ENCODE results near the gene ANKRD12.
A peak's percentile ranks its signal among the peaks of the same experiment; 100 is the strongest.

Gene ANKRD12

DNA sequence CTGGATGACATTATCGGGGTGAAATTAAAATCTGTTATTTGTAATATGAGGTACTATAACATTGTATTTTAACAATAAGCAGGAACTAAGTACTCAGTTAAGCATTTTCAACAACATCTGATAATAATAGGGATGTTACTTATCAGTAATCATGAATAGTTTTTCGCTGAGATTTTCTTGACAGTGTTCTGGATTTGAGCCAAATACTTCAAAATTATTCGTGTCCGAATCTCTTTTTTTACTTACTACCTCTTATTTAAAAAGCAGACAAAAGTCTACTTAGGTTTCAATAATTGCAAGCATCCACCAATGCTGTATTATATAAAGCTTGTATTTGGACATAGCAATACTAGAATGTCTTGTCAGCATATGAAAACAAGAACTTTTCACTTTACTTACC is 6.4 kb upstream of the ANKRD12 start:
- DNase-seq (ENCODE audit: low read depth, low spot score), result no peak
- no peaks in the 10 kb centered on the region for H3K9me3 ChIP-seq (ENCODE audit: low read depth, low read length)
- H3K4me3 ChIP-seq, result no peak overlapping the region
- no peak for TF ChIP-seq POLR2AphosphoS5 (IDR thresholded peaks at IDR 0.05; ENCODE audit: borderline replicate concordance, low read depth, low read length)
- no peak for TF ChIP-seq EZH2 (IDR thresholded peaks at IDR 0.05)
- TF ChIP-seq FOXP2 (optimal IDR thresholded peaks at IDR 0.05; ENCODE audit: control extremely low read depth, extremely low read length, insufficient read depth), result no peak
- H3K9ac ChIP-seq (ENCODE audit: insufficient read length), result no peak overlapping the region
- peaks cover 89% of the 10 kb centered on the region for H3K36me3 ChIP-seq (ENCODE audit: insufficient read depth, low read length)
- H3K27ac ChIP-seq, result no peak overlapping the region

- Histone ChIP-seq H3K9ac (ENCODE audit: insufficient read length) (no peak overlapping the region), H3K27ac (peak overlapping the region; percentile 12; the same call in 1 of the 2 replicates), H3K4me3 (no peak overlapping the region), H3K9me3 (ENCODE audit: low read depth, low read length) (no peaks in the 10 kb centered on the region), H3K36me3 (ENCODE audit: insufficient read depth, low read length) (peaks cover 87% of the 10 kb centered on the region)
- TF ChIP-seq FOXP2 (optimal IDR thresholded peaks at IDR 0.05; ENCODE audit: control extremely low read depth, extremely low read length, insufficient read depth) (no peak), EZH2 (IDR thresholded peaks at IDR 0.05) (no peak), POLR2AphosphoS5 (IDR thresholded peaks at IDR 0.05; ENCODE audit: borderline replicate concordance, low read depth, low read length) (no peak)
- DNase-seq (ENCODE audit: low read depth, low spot score), result no peak
These were observed 5.8 kb upstream of the ANKRD12 start for GRCh38 chr18:9130806-9131205.

GRCh38 chr18:9132628-9133027 is 4.0 kb upstream of the ANKRD12 start:
- no peak for DNase-seq (ENCODE audit: low read depth, low spot score)
- no peaks in the 10 kb centered on the region for H3K9me3 ChIP-seq (ENCODE audit: low read depth, low read length)
- H3K4me3 ChIP-seq, result no peak overlapping the region
- H3K27ac ChIP-seq, result peak overlapping the region; percentile 48
- no peak overlapping the region for H3K9ac ChIP-seq (ENCODE audit: insufficient read length)
- TF ChIP-seq EZH2 (IDR thresholded peaks at IDR 0.05), result no peak
- no peak for TF ChIP-seq FOXP2 (optimal IDR thresholded peaks at IDR 0.05; ENCODE audit: control extremely low read depth, extremely low read length, insufficient read depth)
- no peak for TF ChIP-seq POLR2AphosphoS5 (IDR thresholded peaks at IDR 0.05; ENCODE audit: borderline replicate concordance, low read depth, low read length)
- peaks cover 68% of the 10 kb centered on the region for H3K36me3 ChIP-seq (ENCODE audit: insufficient read depth, low read length)

- DNase-seq (ENCODE audit: low read depth, low spot score), result no peak
- H3K36me3 ChIP-seq (ENCODE audit: insufficient read depth, low read length), result peaks cover 62% of the 10 kb centered on the region
- peak overlapping the region; percentile 48 for H3K27ac ChIP-seq
- H3K9me3 ChIP-seq (ENCODE audit: low read depth, low read length), result no peaks in the 10 kb centered on the region
- TF ChIP-seq POLR2AphosphoS5 (IDR thresholded peaks at IDR 0.05; ENCODE audit: borderline replicate concordance, low read depth, low read length) (no peak), EZH2 (IDR thresholded peaks at IDR 0.05) (no peak), FOXP2 (optimal IDR thresholded peaks at IDR 0.05; ENCODE audit: control extremely low read depth, extremely low read length, insufficient read depth) (no peak)
- no peak overlapping the region for H3K9ac ChIP-seq (ENCODE audit: insufficient read length)
- H3K4me3 ChIP-seq, result no peak overlapping the region
These were observed 3.4 kb upstream of the ANKRD12 start for GRCh38 chr18:9133225-9133624.

- 0 out of 2 replicates have a peak overlapping the region, but pooled peaks have one; percentile 34 for H3K27ac ChIP-seq
- peak overlapping the region; percentile 82 for H3K9ac ChIP-seq (ENCODE audit: insufficient read length)
- TF ChIP-seq POLR2AphosphoS5 (IDR thresholded peaks at IDR 0.05; ENCODE audit: borderline replicate concordance, low read depth, low read length), result no peak
- TF ChIP-seq FOXP2 (optimal IDR thresholded peaks at IDR 0.05; ENCODE audit: control extremely low read depth, extremely low read length, insufficient read depth), result no peak
- TF ChIP-seq EZH2 (IDR thresholded peaks at IDR 0.05), result no peak
- no peaks in the 10 kb centered on the region for H3K9me3 ChIP-seq (ENCODE audit: low read depth, low read length)
- DNase-seq (ENCODE audit: low read depth, low spot score), result no peak
- peak overlapping the region; percentile 98 for H3K4me3 ChIP-seq
- peaks cover 42% of the 10 kb centered on the region for H3K36me3 ChIP-seq (ENCODE audit: insufficient read depth, low read length)
These were observed 1.3 kb upstream of the ANKRD12 start for GRCh38 chr18:9135081-9135911.

GRCh38 chr18:9135912-9136314 is 668 bp upstream of the ANKRD12 start:
- TF ChIP-seq EZH2 (IDR thresholded peaks at IDR 0.05) (no peak), FOXP2 (optimal IDR thresholded peaks at IDR 0.05; ENCODE audit: control extremely low read depth, extremely low read length, insufficient read depth) (no peak), POLR2AphosphoS5 (IDR thresholded peaks at IDR 0.05; ENCODE audit: borderline replicate concordance, low read depth, low read length) (no peak; the same call in 1 of the 2 replicates)
- peak overlapping the region; percentile 98 for H3K4me3 ChIP-seq
- H3K27ac ChIP-seq, result peak overlapping the region; percentile 68; the same call in 1 of the 2 replicates
- no peak for DNase-seq (ENCODE audit: low read depth, low spot score)
- peaks cover 35% of the 10 kb centered on the region for H3K36me3 ChIP-seq (ENCODE audit: insufficient read depth, low read length)
- H3K9ac ChIP-seq (ENCODE audit: insufficient read length), result peak overlapping the region; percentile 82
- H3K9me3 ChIP-seq (ENCODE audit: low read depth, low read length), result no peaks in the 10 kb centered on the region

GRCh38 chr18:9137168-9138066 is 836 bp downstream of the ANKRD12 start:
- Histone ChIP-seq H3K9ac (ENCODE audit: insufficient read length) (peak overlapping the region; percentile 63), H3K4me3 (peak overlapping the region; percentile 98), H3K36me3 (ENCODE audit: insufficient read depth, low read length) (peaks cover 21% of the 10 kb centered on the region), H3K9me3 (ENCODE audit: low read depth, low read length) (no peaks in the 10 kb centered on the region), H3K27ac (no peak overlapping the region; the same call in 1 of the 2 replicates)
- DNase-seq (ENCODE audit: low read depth, low spot score), result no peak
- no peak for TF ChIP-seq EZH2 (IDR thresholded peaks at IDR 0.05)
- no peak for TF ChIP-seq POLR2AphosphoS5 (IDR thresholded peaks at IDR 0.05; ENCODE audit: borderline replicate concordance, low read depth, low read length)
- TF ChIP-seq FOXP2 (optimal IDR thresholded peaks at IDR 0.05; ENCODE audit: control extremely low read depth, extremely low read length, insufficient read depth), result no peak
